HG03025 (cell line): ENCODE measurements around the gene ITPRIPL2.

Experiments
- ATAC-seq: cut with Tn5 transposase; IDR thresholded peaks from one replicate; pipeline ENCODE4 v1.9.1; 2021; ENCODE audit warnings: mild to moderate bottlenecking, moderate library complexity; ENCODE audit not compliant: unreplicated experiment, low FRiP score

The ITPRIPL2 gene

DNA sequence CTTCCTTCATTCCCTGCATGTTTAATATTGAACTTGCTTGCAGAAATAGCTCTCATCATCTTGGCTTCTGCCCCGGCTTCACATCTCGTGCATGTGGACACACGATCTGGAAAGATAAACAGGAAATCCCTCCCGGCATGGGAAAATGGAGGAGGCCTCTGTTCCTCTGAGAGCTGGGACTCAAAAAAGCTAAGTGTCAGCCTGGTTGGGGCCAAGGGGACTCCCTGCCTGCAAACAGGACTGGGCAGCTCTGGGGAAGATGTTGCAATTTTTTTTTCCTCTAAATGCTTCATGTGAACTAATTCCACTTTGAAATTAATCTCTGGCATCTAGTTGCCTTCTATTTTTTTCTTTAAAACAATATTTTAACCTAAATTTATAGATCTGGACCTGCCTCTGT, 24.8 kb downstream of the ITPRIPL2 start:
- no peak for ATAC-seq

DNA sequence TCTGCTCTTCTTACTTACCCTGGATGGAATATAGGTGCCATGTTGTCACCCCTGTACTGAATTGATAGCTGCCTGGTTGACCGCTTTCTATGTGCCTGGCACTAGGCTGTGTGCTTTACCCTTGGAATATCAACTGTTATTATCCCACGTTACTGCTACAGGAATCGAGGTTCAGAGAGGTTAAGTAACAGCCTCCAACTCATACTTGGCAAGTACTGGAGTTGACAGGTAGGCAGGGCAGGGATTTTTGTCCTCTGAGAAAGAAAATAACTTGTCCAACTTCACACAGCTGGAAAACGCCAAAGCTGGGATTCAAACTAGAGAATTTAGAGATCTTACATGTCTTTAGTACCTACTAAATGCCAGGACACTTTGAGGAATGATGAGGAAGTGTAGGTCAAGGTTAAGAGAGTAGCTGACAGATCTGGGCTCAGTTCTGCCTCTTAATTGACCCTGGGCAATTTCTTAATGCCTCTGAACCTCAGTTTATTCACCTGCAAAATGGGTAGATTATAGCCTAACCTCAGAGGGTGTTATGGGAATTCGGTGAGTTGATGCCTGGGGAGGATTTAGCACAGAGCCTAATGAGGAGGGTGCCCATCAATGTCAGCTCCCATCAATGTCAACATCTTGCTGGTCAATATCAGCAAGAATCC, 25.8 kb downstream of the ITPRIPL2 start:
- no peak for ATAC-seq

DNA sequence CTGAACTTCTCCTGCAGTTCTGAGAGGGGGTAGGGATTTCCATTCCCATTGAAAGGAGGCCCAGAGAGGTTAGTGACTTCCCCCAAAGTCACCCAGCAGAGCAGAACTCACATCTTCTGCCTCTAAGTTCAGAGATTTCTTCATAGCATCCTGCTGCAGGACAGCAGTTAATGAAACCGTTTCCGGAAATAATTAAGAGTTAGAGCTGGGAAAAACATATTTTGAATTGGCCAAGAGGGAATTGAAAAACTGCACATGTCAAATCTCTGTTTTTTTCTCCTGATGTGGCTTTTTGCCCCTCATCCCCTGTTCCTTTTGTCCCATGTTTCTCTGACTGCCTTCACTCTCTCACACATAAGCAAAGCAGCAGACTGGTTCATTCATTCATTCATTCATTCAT, 26.6 kb downstream of the ITPRIPL2 start:
- no peak for ATAC-seq

DNA sequence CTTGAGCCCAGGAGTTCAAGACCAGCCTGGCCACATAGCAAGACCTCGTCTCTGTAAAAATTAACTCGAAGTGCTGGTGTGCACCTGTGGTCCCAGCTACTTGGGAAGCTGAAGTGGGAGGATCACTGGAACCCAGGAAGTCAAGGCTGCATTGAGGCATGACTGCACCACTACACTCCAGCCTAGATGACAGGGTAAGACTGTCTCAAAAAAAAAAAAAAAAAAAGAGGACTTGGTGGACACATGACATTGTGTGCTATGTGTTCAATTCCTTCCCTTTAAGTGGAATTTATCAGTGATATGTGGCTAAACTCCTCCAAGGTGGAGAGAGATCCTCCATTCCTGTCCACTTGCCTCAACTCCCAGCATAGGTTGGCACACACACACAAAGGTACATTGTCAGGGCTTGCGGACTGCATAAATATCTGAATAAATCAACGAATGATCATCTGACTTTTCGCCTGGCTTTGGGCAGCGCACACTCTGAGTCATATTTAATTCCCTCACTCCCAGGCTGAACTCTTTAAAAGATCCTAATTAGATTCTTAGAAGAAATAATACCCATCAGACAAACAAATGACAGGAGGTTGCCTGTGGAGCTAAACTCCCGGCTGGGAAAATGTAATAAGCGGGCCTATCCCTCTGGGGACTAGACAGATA, 29.3 kb downstream of the ITPRIPL2 start:
- no peak for ATAC-seq

DNA sequence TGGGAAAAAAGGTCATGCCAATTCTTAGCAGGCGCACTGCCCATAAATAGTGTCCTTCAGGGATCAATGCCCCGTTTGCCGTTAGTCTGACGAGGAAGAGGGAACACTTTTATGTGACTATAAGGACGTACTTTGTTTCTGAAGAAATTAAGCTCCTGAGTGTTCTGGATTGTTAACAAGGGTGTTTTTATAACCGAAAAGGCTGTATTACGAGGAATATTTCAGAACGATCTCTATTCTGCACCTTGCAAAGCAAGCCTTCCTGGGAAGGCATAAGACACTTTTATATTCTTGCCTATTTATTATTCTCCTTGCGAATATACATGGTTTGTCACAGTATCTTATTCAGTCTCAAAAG, 29.8 kb downstream of the ITPRIPL2 start:
- no peak for ATAC-seq

DNA sequence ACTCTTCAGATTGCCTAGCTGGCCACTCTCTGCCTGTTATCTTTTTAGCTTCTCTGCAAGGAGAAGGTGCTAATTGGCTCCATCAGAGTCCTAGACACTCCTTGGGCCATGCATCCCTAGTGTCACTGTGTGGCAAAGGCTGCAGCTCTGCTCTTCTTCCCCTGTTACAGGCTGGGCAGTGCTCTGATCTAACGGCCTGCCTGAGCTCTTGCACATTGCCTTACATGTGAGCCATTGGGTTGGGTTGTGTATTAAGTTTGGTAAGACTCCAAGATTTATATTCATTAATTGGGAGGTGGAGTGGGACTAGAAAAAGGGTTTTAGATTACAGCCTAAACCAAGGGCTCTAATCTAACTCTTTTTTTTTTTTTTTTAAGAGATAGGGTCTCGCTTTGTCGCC, 31.2 kb downstream of the ITPRIPL2 start:
- ATAC-seq: no peak

DNA sequence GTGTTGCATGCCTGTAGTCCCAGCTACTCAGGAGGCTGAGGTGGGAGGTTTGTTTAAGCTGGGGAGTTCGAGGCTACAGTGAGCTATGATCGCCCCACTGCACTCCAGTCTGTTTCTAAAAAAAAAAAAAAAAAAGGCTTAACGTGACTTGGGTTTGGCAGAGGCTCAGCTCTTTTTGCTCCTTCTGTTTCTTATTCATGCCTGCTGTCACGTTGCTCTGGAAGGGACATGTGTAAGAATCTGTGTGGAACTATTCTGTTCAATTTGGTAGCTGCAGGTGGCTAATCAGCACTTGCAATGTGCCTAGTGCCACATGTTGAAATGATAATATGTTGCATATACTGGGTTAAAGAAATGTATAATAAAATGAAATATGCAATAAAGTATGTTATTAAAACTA, 33.4 kb downstream of the ITPRIPL2 start:
- no peak for ATAC-seq

DNA sequence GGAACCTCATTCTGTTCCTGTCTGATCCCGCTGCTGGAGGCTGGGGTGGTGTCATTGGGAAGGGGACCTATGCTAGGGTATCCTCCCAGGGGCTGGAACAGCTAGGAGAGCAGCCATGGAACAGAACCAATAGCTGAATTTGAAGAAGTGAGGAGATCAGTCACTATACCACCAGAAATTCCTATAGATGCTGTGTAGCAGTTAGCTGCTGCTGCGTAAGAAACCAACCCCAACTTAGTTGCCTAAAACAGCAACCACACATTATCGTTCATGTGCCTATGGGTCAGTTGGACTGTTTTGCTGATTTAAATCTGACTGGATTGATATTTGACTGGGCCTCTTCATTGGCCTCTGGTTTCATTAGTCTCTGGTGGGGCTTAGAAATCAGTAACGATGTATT, 33.9 kb downstream of the ITPRIPL2 start:
- no peak for ATAC-seq

DNA sequence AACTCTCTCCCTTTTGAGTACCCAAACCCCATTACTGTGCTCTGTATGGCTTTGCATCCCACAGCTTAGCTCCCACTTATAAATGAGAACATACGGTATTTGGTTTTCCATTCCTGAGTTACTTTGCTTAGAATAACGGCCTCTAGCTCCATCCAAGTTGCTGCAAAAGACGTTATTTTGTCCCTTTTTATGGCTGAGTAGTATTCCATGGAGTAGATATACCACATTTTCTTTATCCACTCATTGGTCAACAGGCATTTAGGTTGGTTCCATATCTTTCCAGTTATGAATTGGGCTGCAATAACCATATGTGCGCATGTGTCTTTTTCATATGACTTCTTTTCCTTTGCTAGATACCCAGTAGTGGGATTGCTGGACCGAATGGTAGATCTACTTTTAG, 34.4 kb downstream of the ITPRIPL2 start:
- ATAC-seq: no peak

DNA sequence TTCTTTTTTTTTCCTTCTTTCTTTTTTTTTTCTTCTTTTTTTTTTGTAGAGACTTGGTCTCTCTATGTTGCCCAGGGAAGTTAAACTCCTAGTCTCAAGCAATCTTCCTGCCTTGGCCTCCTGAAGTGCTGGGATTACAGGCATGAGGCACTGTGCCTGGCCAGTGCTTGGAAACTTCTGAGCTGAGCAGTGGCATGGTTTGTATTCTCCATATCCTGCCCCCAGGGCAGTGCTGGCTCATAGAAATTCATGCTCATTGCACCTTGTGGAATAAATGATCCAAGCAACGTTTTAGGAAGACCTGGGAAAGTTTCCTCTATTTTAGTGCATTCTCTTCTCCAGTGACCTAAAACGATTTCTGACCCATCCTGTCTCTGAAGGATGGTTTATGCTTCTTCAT, 37.5 kb downstream of the ITPRIPL2 start:
- ATAC-seq: no peak

DNA sequence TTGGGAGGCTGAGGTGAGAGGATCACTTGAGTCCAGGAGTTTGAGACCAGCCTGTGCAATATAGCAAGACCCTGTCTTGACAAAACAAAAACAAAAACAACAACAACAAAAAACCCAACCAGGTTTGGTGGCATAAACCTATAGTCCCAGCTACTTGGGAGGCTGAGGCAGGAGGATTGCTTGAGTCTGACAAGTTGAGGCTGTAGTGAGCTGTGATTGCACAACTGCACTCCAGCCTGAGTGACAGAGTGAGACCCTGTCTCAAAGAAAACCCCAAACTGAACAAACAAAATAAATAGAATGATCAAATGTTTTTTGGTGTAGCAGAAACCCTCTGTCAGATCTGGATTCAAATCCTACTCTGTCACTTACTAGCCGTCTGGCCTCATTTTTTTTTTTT, 38.3 kb downstream of the ITPRIPL2 start:
- no peak for ATAC-seq

DNA sequence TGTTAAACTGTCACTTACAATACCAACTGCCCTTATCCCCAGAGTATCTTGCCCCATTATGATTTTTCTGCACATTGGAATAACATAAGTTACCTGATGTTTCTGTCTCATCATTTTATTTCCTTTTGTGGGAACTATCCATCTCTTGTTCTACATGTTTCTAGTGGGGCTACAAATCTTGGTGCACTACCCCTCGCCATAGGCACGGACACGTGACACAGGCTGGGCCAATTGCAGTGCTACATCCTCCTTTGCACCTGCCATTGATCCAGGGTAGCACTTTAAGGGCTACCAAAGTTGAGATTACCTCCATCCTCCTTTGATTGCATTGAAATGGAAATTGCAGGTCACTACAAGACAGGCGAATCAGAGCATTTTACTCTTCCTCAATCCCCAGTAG, 40.1 kb downstream of the ITPRIPL2 start:
- ATAC-seq: no peak

DNA sequence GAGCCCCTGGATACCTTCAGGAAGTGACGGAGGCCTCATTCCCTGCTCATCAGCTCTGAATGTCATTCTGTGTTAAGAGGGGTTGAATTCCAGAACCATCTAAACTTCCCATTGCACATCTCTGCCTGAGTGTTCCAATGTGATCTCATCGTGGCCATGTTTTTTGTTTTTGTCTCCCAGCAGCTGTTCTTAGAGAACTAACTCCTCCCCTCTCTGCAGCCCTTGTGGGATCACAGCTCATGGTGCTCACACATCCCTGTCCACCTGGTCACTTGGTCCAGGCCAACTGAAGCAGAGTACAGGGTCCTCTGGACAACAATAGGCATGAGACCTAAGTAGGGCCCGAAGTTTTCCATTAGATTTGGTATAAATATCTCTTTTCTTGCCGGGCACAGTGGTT, 48.3 kb downstream of the ITPRIPL2 start:
- no peak for ATAC-seq

DNA sequence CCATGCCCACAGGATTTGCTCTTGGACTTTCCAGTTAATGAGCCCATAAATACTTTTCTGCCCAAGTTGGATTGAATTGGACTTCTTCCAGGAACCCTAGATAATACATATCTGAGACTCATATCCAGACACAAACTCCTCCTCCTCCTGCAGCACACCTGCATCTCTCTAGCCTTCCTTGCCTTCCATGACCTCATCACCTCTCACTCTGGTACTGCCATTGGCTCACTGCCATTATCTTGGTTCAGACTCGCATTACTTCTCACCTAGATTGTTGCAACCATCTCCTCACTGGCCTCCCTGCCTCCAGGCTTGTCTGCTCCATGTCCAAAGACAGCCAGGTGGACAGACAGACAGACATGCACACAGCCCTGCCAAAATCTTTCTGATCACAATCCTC, 49.5 kb downstream of the ITPRIPL2 start:
- ATAC-seq: no peak

DNA sequence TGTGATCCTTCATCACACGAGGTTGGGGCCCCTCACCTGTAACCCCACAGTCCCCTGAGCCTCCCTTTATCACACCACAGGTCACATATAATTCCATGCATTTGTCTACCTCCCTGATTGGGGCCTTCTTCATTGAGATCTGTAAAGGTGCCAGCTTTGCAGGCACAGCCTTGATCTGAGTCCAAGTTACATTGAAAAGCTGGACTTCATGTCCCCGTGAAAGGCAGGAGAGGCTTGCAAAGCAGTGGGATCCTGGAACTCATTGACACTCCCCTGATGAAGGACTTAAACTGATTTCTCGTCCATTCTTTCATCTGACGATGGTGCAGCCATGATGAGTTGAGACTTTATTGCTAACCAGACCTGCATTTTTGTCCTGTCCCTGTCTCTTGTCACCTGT, 50.5 kb downstream of the ITPRIPL2 start:
- no peak for ATAC-seq

DNA sequence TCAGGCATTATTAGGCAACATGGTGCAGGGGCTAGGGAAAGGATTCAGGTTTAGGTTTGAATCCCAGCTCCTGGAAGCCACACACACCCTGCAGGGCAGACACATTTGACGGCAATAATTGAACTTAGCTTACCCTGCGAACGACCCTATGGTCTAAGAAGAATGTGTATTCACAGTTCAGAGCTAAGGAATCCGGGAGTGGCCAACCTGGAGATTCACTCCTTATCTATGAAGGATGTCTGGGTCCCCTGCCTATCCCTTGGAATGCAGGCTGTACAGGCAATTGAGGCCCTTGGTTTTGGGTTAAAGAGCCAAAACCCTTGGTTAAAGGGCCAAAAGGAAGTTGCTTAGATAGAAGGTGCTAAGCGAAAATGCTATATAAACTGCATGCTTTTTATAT, 51.3 kb downstream of the ITPRIPL2 start:
- ATAC-seq: no peak

DNA sequence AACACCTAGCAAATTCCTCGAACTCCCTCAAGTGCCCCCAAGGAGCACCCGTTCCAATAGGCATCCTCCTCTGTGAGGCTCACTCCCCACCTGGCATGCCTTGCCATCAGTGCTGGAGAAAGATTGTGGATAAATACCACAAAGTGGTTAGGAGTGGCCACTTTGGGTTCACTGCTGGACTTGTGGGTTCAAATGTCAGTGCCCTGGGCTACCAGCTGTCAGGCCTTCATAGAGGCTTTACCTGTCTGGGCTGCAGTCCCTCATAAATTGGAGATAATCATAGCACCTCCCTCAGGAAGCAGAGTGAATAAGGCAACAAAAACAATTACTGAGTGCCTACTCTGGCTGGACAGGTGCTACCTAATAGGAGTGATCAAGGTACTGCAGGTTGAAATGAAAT, 52.7 kb downstream of the ITPRIPL2 start:
- ATAC-seq: no peak

DNA sequence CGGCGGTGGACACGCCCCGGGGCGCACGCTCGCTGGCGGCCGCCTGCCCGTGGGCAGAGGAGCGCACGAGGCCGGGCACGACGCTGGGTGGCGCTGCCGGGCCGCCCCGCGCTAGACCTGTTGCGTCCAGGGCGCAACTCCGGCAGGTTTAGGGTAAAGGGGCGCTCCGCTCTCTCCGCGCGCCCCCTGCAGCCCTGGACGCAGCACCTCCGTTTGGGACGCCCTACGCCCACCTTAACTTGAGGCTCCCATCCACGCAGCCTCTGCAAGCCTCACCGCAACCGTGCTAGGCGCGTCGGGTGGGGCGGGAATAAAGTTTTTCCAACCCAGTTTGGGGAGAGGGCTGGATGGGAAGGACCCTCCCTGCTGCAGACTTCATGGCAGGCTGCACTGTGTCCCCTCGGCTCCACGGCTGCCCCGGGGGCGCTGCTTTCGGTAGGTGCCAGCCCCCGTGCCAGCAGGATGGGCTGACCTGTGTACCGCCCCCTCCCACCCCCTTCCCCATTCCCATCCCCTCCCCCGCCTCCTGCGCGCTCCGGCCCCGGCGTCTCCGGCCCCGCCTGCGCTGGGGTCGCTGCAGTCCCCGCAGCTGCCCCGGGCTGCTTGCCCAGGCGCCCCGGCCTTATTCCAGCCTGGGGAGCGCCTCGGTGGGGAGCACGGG, 54.1 kb downstream of the ITPRIPL2 start, which contains the start of gene SYT17:
Gene SYT17, plus strand, starts transcription at position 531 of the 661 bp plus-strand sequence. CDS start 407 bp downstream, outside the sequence.
- no peak for ATAC-seq

DNA sequence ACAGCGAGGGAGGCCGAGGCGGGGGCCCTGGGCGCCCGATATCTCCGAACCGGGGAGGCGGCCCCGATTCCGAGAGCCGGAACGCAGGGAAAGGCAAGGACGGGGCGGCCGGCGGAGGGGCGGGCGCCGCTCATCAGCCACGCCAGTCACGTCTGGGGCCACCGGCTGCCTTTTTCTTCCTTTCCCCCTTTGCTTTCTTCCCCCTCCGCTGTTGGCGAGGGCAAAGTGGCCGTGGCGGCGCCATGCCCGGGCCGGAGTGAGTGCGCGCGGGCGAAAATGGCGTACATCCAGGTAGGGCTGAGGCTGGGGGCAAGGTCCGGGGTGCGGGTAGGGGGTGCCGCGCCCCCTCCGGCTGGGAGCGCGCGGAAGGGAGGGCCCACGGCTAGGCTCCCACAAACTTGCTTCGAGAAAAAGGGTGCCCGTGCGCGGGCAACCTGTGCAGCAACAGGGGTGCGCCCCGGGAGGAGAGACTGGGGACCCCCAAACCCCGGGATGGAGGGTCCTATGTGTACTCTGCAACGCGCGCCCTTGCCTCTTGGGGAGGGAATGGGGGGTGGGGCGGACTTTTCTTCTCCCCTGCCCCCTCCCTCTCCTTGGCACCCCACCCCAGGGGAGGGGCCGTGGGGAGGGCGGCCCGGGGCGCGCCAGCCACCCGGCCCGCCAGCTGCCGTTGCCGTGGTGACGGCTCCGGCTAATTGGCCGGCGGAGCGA, 54.8 kb downstream of the ITPRIPL2 start:
- no peak for ATAC-seq

DNA sequence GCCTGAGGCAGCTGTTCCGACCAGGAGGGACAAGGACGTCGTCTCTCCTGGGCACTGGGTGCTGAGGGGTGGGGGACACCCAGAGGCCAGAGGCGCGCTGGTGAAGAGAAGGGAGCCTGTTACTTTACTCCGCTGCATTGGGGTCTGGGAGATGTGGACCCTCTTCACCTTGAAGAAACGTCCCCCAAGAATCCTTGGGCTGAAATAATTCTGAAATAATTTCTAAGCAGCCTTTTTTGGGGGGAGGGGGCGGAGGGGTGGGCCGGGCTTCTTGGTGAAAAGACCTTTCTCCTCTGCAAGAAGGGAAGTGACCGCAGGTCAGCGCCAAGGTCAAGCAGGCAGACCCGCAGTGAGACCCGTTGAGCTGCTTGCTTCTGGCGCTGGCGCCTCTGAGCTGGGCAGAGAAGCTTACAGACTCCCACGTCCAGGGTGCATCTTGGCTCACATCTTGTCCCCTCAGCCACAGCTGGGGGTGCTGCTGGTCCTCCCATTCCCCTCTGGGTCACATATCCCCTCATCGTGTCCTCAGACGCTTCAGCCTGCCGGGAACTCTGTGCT, 55.4 kb downstream of the ITPRIPL2 start:
- no peak for ATAC-seq

DNA sequence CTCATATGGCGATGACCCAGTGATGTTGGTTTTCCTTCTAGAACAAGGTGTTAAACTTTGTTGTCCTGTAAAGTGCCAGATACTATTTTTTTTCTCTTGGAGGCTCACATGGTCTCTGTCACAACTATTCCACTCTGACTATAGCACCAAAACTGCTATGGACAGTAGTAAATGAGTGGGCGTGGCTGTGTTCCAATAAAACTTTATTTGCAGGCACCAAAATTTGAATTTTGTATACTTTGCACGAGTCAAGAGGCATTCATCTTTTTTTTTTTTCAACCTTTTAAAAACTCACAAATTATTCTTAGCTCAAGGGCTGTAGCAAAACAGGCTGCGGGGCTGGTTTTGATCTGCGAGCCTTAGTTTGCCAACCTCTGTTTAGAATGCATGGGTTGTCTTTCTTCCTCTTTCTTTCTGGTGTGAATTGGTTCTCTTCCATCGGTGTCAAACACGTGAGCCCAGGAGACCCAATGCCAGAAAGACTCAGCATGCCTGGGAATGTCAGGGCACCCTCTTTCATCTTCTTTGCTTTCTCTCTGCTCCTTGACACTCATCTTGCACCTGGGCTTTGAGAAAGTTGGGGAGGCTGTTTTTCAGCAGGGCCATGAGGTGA, 56.4 kb downstream of the ITPRIPL2 start:
- no peak for ATAC-seq
